CD4-positive, CD25-positive, alpha-beta regulatory T cell (primary cell): ENCODE results near the gene PIP5KL1. TPM values are rescaled to one million over a fixed set of nuclear protein-coding genes. Genes with fewer than 3 reads are reported as not detected.
A peak's percentile ranks its signal among the peaks of the same experiment; 100 is the strongest.

Experiments
- ATAC-seq, 2 donors: fragments of 150-1000 bp; cut with Tn5 transposase; one replicate each; pipeline ENCODE4 v1.10.0; 2021; ENCODE audit warnings: low read depth in 2 of 2, moderate number of reproducible peaks in 2 of 2, moderate library complexity in 1 of 2
- DNase-seq, 3 donors: peaks; one replicate each; pipeline versions ENCODE4 v3.0.0 to v3.0.0-alpha.2; 2012 to 2022; ENCODE audit warnings: mixed read lengths in 1 of 3
- H3K27ac ChIP-seq: one replicate; pipeline ENCODE4 v1.7.0; 2013; ENCODE audit warnings: mild to moderate bottlenecking, low read length; ENCODE audit not compliant: insufficient read depth, poor library complexity, severe bottlenecking
- H3K27me3 ChIP-seq: one replicate; pipeline ENCODE4 v1.7.0; 2013; ENCODE audit warnings: low read length; ENCODE audit not compliant: control insufficient read depth, insufficient read depth
- H3K36me3 ChIP-seq: one replicate; pipeline ENCODE4 v1.7.0; 2013; ENCODE audit warnings: mild to moderate bottlenecking, low read length, moderate library complexity; ENCODE audit not compliant: control insufficient read depth, insufficient read depth
- H3K4me1 ChIP-seq: 2 replicates; pipeline ENCODE4 v1.7.0; 2013; ENCODE audit warnings: mild to moderate bottlenecking, low read length; ENCODE audit not compliant: insufficient read depth, control insufficient read depth, poor library complexity, severe bottlenecking
- H3K4me3 ChIP-seq: one replicate; pipeline ENCODE4 v1.7.0; 2013; ENCODE audit warnings: low read depth, mild to moderate bottlenecking, low read length, moderate library complexity
- H3K9me3 ChIP-seq, 2 experiments: 1 replicate in 1 of 2; 2 replicates in 1 of 2; pipeline ENCODE4 v1.7.0; 2013; ENCODE audit warnings: low read length in 2 of 2, mild to moderate bottlenecking in 1 of 2, moderate library complexity in 1 of 2; ENCODE audit not compliant: control insufficient read depth in 2 of 2
- H3K27ac Mint-ChIP-seq, 3 donors: one replicate each; pipeline ENCODE4 v1.8.0; 2020 to 2022; ENCODE audit warnings: mild to moderate bottlenecking in 3 of 3, mixed read lengths in 3 of 3, moderate library complexity in 2 of 3
- H3K27me3 Mint-ChIP-seq: one replicate; pipeline ENCODE4 v1.8.0; 2022; ENCODE audit warnings: mild to moderate bottlenecking, mixed read lengths
- H3K36me3 Mint-ChIP-seq: one replicate; pipeline ENCODE4 v1.8.0; 2020; ENCODE audit warnings: mixed read lengths
- H3K4me1 Mint-ChIP-seq, 4 donors: one replicate each; pipeline ENCODE4 v1.8.0; 2020 to 2022; ENCODE audit warnings: mixed read lengths in 4 of 4, mild to moderate bottlenecking in 1 of 4
- H3K4me3 Mint-ChIP-seq, 4 donors: one replicate each; pipeline ENCODE4 v1.8.0; 2020 to 2022; ENCODE audit warnings: mild to moderate bottlenecking in 4 of 4, mixed read lengths in 4 of 4, moderate library complexity in 3 of 4
- H3K9me3 Mint-ChIP-seq, 7 donors: one replicate each; pipeline ENCODE4 v1.8.0; 2020 to 2022; ENCODE audit warnings: mixed read lengths in 7 of 7, mild to moderate bottlenecking in 3 of 7, moderate library complexity in 2 of 7
- polyA plus RNA-seq, 4 donors: library from polyadenylated mRNA; unstranded; fragments of 300-500 nt; fragmentation: Illumina TruSeq; gene quantifications; one replicate each; pipeline ENCODE4 v1.2.3, GENCODE V29; 2021
- total RNA-seq: library from RNA; stranded (reverse); gene quantifications from one replicate; pipeline ENCODE4 v1.2.3, GENCODE V29; 2022

PIP5KL1 gene
- total and polyA plus RNA-seq, 5 donors from 2014 or later: 0.22 to 3.3 (median 0.94) TPM; not detected in 1

DNA sequence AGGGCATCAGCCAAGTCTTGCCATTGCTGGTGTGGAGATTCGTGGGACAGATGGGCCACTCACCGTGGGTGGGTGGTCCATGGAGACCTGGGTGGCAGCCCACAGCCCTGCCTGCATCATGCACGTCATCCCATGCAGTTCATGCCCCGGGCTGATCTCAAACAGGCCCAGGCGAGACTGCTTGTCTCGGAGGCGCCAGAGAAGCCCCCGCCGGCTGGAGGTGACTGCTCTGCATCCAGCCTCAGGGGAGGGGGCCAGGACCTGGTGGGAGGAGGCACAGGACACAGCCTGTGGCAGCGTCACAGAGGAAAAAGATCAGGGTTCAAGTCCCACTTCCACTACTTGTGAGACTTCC, 975 bp downstream of the PIP5KL1 start:
- ATAC-seq: no peak
- Mint-ChIP-seq H3K4me3 (peak overlapping the region; percentile 35 to 77 (median 74)), H3K4me1 (peaks cover 0 to 48% (median 24%) of the 10 kb centered on the region in 4 donors)

GRCh38 chr9:127928676-127929624, 1.6 kb downstream of the PIP5KL1 start:
- Histone ChIP-seq H3K9me3 (no peaks in the 10 kb centered on the region), H3K4me1 (peaks cover 39% of the 10 kb centered on the region), H3K4me3 (no peak overlapping the region), H3K36me3 (no peaks in the 10 kb centered on the region), H3K27ac (no peak overlapping the region), H3K27me3 (no peaks in the 10 kb centered on the region)
- Mint-ChIP-seq H3K4me3 (peak overlapping the region; percentile 71 to 87 (median 80)), H3K27me3 (peaks cover 28% of the 10 kb centered on the region), H3K9me3 (peaks cover 0 to 3% (median 0%) of the 10 kb centered on the region in 7 donors), H3K36me3 (no peaks in the 10 kb centered on the region), H3K4me1 (peaks cover 0 to 42% (median 19%) of the 10 kb centered on the region in 4 donors), H3K27ac (peak overlapping the region in 2 of 3 donors; percentile 54 to 83)
- ATAC-seq (no peak), DNase-seq (no peak)

More for the DNA sequence above, 975 bp downstream of the PIP5KL1 start:
- Mint-ChIP-seq H3K36me3 (no peaks in the 10 kb centered on the region), H3K27me3 (peaks cover 27% of the 10 kb centered on the region), H3K27ac (peak overlapping the region in 2 of 3 donors; percentile 38 to 83), H3K9me3 (peaks cover 0 to 3% (median 0%) of the 10 kb centered on the region in 7 donors)
- Histone ChIP-seq H3K4me3 (peak overlapping the region; percentile 41), H3K9me3 (no peaks in the 10 kb centered on the region), H3K36me3 (no peaks in the 10 kb centered on the region), H3K4me1 (peaks cover 39% of the 10 kb centered on the region), H3K27ac (no peak overlapping the region), H3K27me3 (no peaks in the 10 kb centered on the region)
- DNase-seq: no peak

DNA sequence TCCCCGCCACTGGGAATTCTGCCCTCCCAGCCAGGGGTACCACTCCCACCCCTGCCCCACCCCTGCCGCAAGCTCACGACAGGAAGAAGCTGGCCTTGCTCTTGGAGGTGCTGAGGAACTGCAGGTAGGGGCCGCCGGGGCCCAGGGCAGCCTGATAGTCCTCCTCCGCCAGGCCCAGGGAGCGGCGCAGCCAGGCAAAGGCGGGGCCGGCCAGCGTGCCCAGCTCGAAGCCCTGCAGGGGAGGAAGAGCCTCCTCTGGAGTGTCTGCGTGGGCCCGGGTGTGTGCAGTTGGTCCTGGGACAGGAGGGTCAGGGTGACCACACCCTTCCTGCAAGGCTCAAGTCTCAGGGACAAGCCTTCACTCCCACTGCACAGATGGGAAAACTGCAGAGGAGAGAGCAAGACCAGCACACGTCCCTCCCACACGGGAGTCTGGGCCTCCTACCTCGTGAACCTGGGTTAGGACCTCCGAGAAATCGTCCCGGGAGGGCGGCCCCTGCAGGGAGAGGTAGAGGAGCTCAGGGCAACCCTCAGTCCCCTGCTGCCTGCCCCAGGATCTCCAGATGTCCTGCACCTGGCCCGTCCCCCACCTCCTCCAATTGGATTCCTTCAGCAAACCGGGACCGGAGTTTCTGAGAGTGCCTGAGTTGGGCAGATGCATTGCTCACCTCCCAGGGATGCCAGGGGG, 2.4 kb downstream of the PIP5KL1 start:
- H3K36me3 ChIP-seq: no peaks in the 10 kb centered on the region
- Mint-ChIP-seq H3K36me3 (no peaks in the 10 kb centered on the region), H3K4me1 (peaks cover 0 to 37% (median 19%) of the 10 kb centered on the region in 4 donors), H3K27ac (no peak overlapping the region), H3K4me3 (peak overlapping the region in 3 of 4 donors; percentile 76 to 87 (median 85)), H3K9me3 (peaks cover 0 to 3% (median 0%) of the 10 kb centered on the region in 7 donors), H3K27me3 (peaks cover 28% of the 10 kb centered on the region)
- peaks cover 39% of the 10 kb centered on the region for H3K4me1 ChIP-seq
- H3K9me3 ChIP-seq: no peaks in the 10 kb centered on the region
- peaks cover 4% of the 10 kb centered on the region for H3K27me3 ChIP-seq
- no peak overlapping the region for H3K27ac ChIP-seq
- ATAC-seq (no peak), DNase-seq (no peak)
- no peak overlapping the region for H3K4me3 ChIP-seq

DNA sequence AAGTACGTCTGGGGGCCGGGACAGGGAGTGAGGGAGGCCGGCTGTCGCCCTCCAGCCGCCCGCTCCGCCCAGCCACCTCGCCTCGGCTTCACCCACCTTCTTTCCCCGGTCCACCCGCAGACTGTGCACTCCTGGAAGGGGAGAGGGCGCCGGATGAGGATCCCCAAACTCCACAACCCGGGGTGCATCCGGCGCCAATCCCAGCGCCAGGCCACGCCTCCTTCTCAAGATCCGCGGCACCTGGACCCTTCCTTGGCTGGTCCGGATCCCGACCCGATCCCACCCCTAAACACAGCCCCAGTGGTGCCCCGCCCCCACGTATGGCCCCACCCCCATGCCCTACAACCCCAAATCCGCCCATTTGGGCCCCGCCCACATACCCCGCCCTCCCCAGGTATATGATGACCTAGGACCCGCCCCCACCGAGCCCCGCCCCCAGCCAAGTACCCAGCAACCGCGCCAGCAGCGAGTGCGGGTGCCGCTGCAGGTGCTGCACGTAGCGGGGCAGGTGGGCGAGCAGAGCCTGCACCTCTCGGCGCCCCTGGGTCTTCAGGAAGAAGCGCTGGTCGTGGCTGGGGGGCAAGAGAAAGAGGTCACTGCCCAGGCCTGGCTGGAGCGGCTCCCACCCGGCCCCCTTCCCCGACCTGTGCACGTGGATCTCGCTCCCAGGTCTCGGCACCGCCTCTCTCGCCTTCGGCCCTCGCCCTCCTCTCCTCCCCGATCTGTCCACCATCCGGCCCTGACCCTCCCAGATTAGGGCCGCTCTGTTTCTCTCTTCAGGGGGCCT, 3.2 kb downstream of the PIP5KL1 start:
- Histone ChIP-seq H3K27ac (no peak overlapping the region), H3K9me3 (no peaks in the 10 kb centered on the region), H3K27me3 (peaks cover 4% of the 10 kb centered on the region), H3K36me3 (no peaks in the 10 kb centered on the region), H3K4me3 (no peak overlapping the region), H3K4me1 (peaks cover 39% of the 10 kb centered on the region)
- peaks cover 0 to 3% (median 0%) of the 10 kb centered on the region in 7 donors for H3K9me3 Mint-ChIP-seq
- H3K36me3 Mint-ChIP-seq: no peaks in the 10 kb centered on the region
- H3K27ac Mint-ChIP-seq: no peak overlapping the region
- H3K27me3 Mint-ChIP-seq: peaks cover 32% of the 10 kb centered on the region
- H3K4me1 Mint-ChIP-seq: peaks cover 0 to 34% (median 19%) of the 10 kb centered on the region in 4 donors
- DNase-seq (peak; percentile 56 to 79 (median 70)), ATAC-seq (peak; percentile 35 to 53)
- peak overlapping the region in 3 of 4 donors; percentile 58 to 88 (median 76) for H3K4me3 Mint-ChIP-seq

DNA sequence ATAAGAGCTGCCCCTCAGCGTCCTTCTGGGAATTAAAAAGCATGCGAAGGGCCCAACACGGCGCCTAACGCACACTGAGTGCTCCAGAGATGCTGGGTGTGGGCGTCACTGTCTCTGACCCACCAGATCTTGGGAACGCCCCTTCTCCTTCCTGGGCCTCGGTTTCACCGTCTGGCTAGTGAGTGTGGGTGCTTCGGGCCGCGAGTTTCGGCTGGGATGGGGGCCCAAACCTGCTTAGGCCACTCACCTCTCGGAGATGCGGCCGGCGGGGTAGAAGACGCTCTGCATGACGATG, 3.7 kb downstream of the PIP5KL1 start:
- no peak for DNase-seq
- peaks cover 32% of the 10 kb centered on the region for H3K27me3 Mint-ChIP-seq
- Histone ChIP-seq H3K27ac (no peak overlapping the region), H3K9me3 (no peaks in the 10 kb centered on the region), H3K4me3 (no peak overlapping the region), H3K27me3 (peaks cover 4% of the 10 kb centered on the region), H3K4me1 (peaks cover 42% of the 10 kb centered on the region), H3K36me3 (no peaks in the 10 kb centered on the region)
- H3K27ac Mint-ChIP-seq: no peak overlapping the region
- peaks cover 0 to 37% (median 20%) of the 10 kb centered on the region in 4 donors for H3K4me1 Mint-ChIP-seq
- H3K36me3 Mint-ChIP-seq: no peaks in the 10 kb centered on the region
- H3K4me3 Mint-ChIP-seq: peak overlapping the region in 3 of 4 donors; percentile 27 to 76 (median 58)
- H3K9me3 Mint-ChIP-seq: peaks cover 0 to 3% (median 0%) of the 10 kb centered on the region in 7 donors
- ATAC-seq: peak in 1 of 2 donors; percentile 1

GRCh38 chr9:127925959-127926905, 4.3 kb downstream of the PIP5KL1 start:
- peaks cover 45% of the 10 kb centered on the region for H3K4me1 ChIP-seq
- ATAC-seq (no peak), DNase-seq (no peak)
- Mint-ChIP-seq H3K9me3 (no peaks in the 10 kb centered on the region), H3K27ac (peak overlapping the region in 1 of 3 donors; percentile 56), H3K27me3 (peaks cover 32% of the 10 kb centered on the region), H3K36me3 (no peaks in the 10 kb centered on the region), H3K4me1 (peaks cover 0 to 37% (median 20%) of the 10 kb centered on the region in 4 donors), H3K4me3 (peak overlapping the region; percentile 29 to 76 (median 47))
- peaks cover 4% of the 10 kb centered on the region for H3K27me3 ChIP-seq
- no peak overlapping the region for H3K27ac ChIP-seq
- no peaks in the 10 kb centered on the region for H3K9me3 ChIP-seq
- no peaks in the 10 kb centered on the region for H3K36me3 ChIP-seq
- H3K4me3 ChIP-seq: no peak overlapping the region
